HepG2 (cell line): ENCODE results near the gene CASS4. TPM values are rescaled to one million over a fixed set of nuclear protein-coding genes. Genes with fewer than 3 reads are reported as not detected.

ENCODE experiments used
- ATAC-seq: fragments of 200-7000 bp; cut with Tn5 transposase; 3 replicates; pipeline ENCODE4 v1.9.1; 2020; ENCODE audit warnings: mild to moderate bottlenecking, moderate library complexity
- BruUV-seq: library from RNA; stranded (reverse); fragments of 400-500 nt; replicated peaks from 2 replicates; lab custom pipeline; 2021; lab: Mats Ljungman, UMichigan
- CTCF ChIA-PET: fragments of 300-600 bp; formaldehyde crosslinking; extraction: SDS; loops from one replicate; lab custom pipeline; 2021; ENCODE audit warnings: low total read pairs, inconsistent platforms, low intra/inter-chr PET ratio; lab: Yijun Ruan, JAX
- POLR2A ChIA-PET: fragments of 350-600 bp; sonication (Branson Sonifier 250); formaldehyde crosslinking; loops from one replicate; lab custom pipeline; 2020; ENCODE audit warnings: antibody characterized with exemption, inconsistent platforms; lab: Yijun Ruan, JAX
- DNase-seq: peaks from one replicate; pipeline ENCODE4 v3.0.0-alpha.2; 2015; ENCODE audit warnings: low spot score
- FAIRE-seq: peaks from 3 replicates; lab custom pipeline; 2011; peaks lifted over from hg19 to GRCh38; lab: Jason Lieb, UNC
- H2AFZ ChIP-seq: one replicate; pipeline ENCODE4 v1.6.1; 2011; ENCODE audit warnings: low read length, inconsistent platforms
- H3K27ac ChIP-seq: fragments of 300-600 bp; 3 replicates; pipeline ENCODE4 v1.8.0; 2011; ENCODE audit warnings: mixed run types, mild to moderate bottlenecking, mixed read lengths, low read length, inconsistent platforms; ENCODE audit not compliant: insufficient read depth; ENCODE audit errors: extremely low read length
- H3K27me3 ChIP-seq, 2 experiments: fragments of 200-600 bp in 1 of 2; 2 replicates in 1 of 2; 3 replicates in 1 of 2; pipeline versions ENCODE4 v1.6.0 to v1.8.0; 2011; ENCODE audit warnings: low read length in 2 of 2, mild to moderate bottlenecking in 2 of 2, moderate library complexity in 2 of 2, inconsistent platforms in 1 of 2; ENCODE audit not compliant: insufficient read depth in 2 of 2, control insufficient read depth in 1 of 2
- H3K36me3 ChIP-seq, 2 experiments: fragments of 200-600 bp in 1 of 2; replicated peaks in 1 of 2; 2 replicates in 1 of 2; 3 replicates in 1 of 2; pipeline versions ENCODE4 v1.5.1 to v1.8.0; 2011; ENCODE audit warnings: low read length in 2 of 2, inconsistent platforms in 1 of 2; ENCODE audit not compliant: insufficient read depth in 2 of 2, control insufficient read depth in 1 of 2
- H3K4me1 ChIP-seq: 2 replicates; pipeline ENCODE4 v1.5.1; 2012; ENCODE audit warnings: low read length, inconsistent platforms; ENCODE audit not compliant: insufficient read depth
- H3K4me2 ChIP-seq: 2 replicates; pipeline ENCODE4 v1.6.0; 2011; ENCODE audit warnings: low read depth, low read length, inconsistent platforms
- H3K4me3 ChIP-seq, 3 experiments: fragments of 200-600 bp in 1 of 3; sonication (generic), shearing (Covaris generic) in 1 of 3; replicated peaks in 1 of 3; 2 replicates each; pipeline ENCODE4 v1.5.1; 2011 to 2016; ENCODE audit warnings: low read length in 3 of 3, inconsistent platforms in 2 of 3, low read depth in 2 of 3, mild to moderate bottlenecking in 2 of 3, control low read depth in 1 of 3, mixed read lengths in 1 of 3; ENCODE audit not compliant: insufficient read depth in 1 of 3
- H3K79me2 ChIP-seq: one replicate; pipeline ENCODE4 v1.6.1; 2011; ENCODE audit warnings: low read length, inconsistent platforms; ENCODE audit not compliant: insufficient read depth
- H3K9ac ChIP-seq: 2 replicates; pipeline ENCODE4 v1.6.0; 2011; ENCODE audit warnings: mild to moderate bottlenecking, low read depth, low read length, inconsistent platforms; ENCODE audit not compliant: insufficient read depth
- H3K9me3 ChIP-seq: 2 replicates; pipeline ENCODE4 v1.5.1; 2012; ENCODE audit warnings: mild to moderate bottlenecking, low read length
- H4K20me1 ChIP-seq: 2 replicates; pipeline ENCODE4 v1.6.0; 2011; ENCODE audit warnings: inconsistent platforms, mild to moderate bottlenecking, low read length, moderate library complexity; ENCODE audit not compliant: insufficient read depth
- ARID2 ChIP-seq: sonication (generic); formaldehyde crosslinking; IDR thresholded peaks from 2 replicates; pipeline ENCODE4 v1.8.1; 2022; ENCODE audit warnings: mild to moderate bottlenecking, missing genetic modification reagents, borderline replicate concordance
- CC2D1A ChIP-seq: sonication (generic); formaldehyde crosslinking; IDR thresholded peaks from 2 replicates; pipeline ENCODE4 v1.8.1; 2023; ENCODE audit warnings: mild to moderate bottlenecking, missing genetic modification reagents
- KDM5A ChIP-seq: fragments of 200-600 bp; sonication (generic); IDR thresholded peaks from 2 replicates; pipeline ENCODE4 v1.7.0; 2018; ENCODE audit warnings: antibody characterized with exemption, mild to moderate bottlenecking, low read length, borderline replicate concordance
- ZBTB21 ChIP-seq: sonication (generic); formaldehyde crosslinking; IDR thresholded peaks from 2 replicates; pipeline ENCODE4 v1.4.0; 2020; ENCODE audit warnings: missing genetic modification reagents
- ZNF652 ChIP-seq: IDR thresholded peaks from 2 replicates; pipeline ENCODE4 v1.6.1; 2016; ENCODE audit warnings: low read depth, borderline replicate concordance
- WGBS: methylation state at CpG from one replicate; pipeline ENCODE4 v1.1.6; 2017; ENCODE audit warnings: low lambda C conversion rate; 5-methylcytosine and 5-hydroxymethylcytosine counted together
- in situ Hi-C: cut with HindIII; loops from 2 replicates; pipeline ENCODE4 v1.10.0; 2017; ENCODE audit warnings: low pct_unique_long_range_greater_than_20kb; ENCODE audit not compliant: extremely low pct_ligation_motif_present
- intact Hi-C: fragments of 100-400 bp; cut with micrococcal nuclease; formaldehyde crosslinking; loops from one replicate; pipeline ENCODE4 v1.10.0; 2022; ENCODE audit not compliant: unreplicated experiment
- polyA plus RNA-seq, 8 experiments: library from polyadenylated mRNA; depleted of rRNA in 3 of 8; stranded (reverse) in 7 of 8; unstranded in 1 of 8; fragments of >200 nt; fragmentation: Illumina TruSeq in 4 of 8; extraction: Trizol in 4 of 8; gene quantifications; 2 replicates each; pipeline versions ENCODE4 v1.2.1 to v1.2.3, GENCODE V29; 2011 to 2016; ENCODE audit warnings: low read depth in 4 of 8, missing spikeins in 1 of 8, mixed read lengths in 1 of 8; ENCODE audit not compliant: insufficient read depth in 1 of 8
- total RNA-seq, 5 experiments: library from RNA; depleted of rRNA; stranded (reverse); fragments of >200 nt; fragmentation: Illumina TruSeq; extraction: Trizol; gene quantifications; 2 replicates each; pipeline ENCODE4 v1.2.3, GENCODE V29; 2016; ENCODE audit warnings: low read depth in 1 of 5
- TF ChIP-seq, protein P1 (sequence below): sonication (generic); formaldehyde crosslinking; IDR thresholded peaks from 2 replicates; pipeline ENCODE4 v1.8.1; 2023; ENCODE audit warnings: mild to moderate bottlenecking, missing genetic modification reagents
- TF ChIP-seq, protein P2 (sequence below): sonication (generic); formaldehyde crosslinking; IDR thresholded peaks from 2 replicates; pipeline ENCODE4 v1.4.0; 2020; ENCODE audit warnings: mild to moderate bottlenecking, missing genetic modification reagents
- TF ChIP-seq, protein P3 (sequence below): sonication (generic); formaldehyde crosslinking; IDR thresholded peaks from 2 replicates; pipeline ENCODE4 v1.4.0; 2020; ENCODE audit warnings: low read depth, mild to moderate bottlenecking, missing genetic modification reagents

Gene CASS4
- total and polyA plus RNA-seq, 2 of the 13 experiments (the other 11 are each of a cell fraction or from before 2014, with no cell fraction given), result 0.17 to 0.49 TPM

DNA sequence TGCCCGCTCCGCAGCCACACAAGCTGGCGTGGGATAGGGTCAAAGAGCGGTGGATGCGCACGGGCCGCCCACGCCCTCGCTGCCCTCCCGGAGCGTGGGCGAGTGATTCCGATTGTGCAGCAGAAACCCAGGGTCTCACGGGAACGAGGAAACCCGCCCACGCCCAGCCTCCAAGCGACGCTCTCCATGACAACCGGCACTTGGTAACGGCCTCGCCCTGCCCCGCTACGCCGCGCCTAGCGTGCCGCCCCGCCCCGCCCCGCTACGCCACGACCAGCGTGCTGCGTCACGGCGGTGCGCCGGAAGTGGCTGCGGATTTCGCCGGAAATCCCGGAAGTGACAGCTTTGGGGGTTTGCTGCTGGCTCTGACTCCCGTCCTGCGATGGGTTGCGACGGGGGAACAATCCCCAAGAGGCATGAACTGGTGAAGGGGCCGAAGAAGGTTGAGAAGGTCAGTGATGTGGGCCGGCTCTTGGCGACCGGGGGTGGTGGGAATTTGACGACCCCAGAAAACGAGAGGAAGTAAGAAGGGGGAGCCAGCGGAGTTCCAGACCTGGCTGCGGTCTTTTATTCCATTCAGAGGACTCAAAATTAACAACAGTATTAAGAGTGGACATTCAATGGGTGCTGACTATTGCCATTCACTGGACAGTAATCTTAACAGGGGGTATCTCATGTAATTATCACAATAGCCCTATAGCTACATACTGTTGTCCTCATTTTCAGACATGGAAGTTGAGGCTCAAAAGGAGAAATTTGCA, 56.4 kb downstream of the CASS4 start, which contains the start of gene RTF2 (continued):
- TF ChIP-seq, protein P1, sequence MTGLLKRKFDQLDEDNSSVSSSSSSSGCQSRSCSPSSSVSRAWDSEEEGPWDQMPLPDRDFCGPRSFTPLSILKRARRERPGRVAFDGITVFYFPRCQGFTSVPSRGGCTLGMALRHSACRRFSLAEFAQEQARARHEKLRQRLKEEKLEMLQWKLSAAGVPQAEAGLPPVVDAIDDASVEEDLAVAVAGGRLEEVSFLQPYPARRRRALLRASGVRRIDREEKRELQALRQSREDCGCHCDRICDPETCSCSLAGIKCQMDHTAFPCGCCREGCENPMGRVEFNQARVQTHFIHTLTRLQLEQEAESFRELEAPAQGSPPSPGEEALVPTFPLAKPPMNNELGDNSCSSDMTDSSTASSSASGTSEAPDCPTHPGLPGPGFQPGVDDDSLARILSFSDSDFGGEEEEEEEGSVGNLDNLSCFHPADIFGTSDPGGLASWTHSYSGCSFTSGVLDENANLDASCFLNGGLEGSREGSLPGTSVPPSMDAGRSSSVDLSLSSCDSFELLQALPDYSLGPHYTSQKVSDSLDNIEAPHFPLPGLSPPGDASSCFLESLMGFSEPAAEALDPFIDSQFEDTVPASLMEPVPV, result 0 out of 2 replicates have a peak, but pooled peaks have one; percentile 61
- TF ChIP-seq, protein P2, sequence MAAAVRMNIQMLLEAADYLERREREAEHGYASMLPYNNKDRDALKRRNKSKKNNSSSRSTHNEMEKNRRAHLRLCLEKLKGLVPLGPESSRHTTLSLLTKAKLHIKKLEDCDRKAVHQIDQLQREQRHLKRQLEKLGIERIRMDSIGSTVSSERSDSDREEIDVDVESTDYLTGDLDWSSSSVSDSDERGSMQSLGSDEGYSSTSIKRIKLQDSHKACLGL (CRISPR knock-in tag), result peak; percentile 94; the same call in 1 of the 2 replicates
- TF ChIP-seq, protein P3, sequence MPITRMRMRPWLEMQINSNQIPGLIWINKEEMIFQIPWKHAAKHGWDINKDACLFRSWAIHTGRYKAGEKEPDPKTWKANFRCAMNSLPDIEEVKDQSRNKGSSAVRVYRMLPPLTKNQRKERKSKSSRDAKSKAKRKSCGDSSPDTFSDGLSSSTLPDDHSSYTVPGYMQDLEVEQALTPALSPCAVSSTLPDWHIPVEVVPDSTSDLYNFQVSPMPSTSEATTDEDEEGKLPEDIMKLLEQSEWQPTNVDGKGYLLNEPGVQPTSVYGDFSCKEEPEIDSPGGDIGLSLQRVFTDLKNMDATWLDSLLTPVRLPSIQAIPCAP, result 0 out of 2 replicates have a peak, but pooled peaks have one; percentile 27
- peak; percentile 96 for TF ChIP-seq ZBTB21 (CRISPR knock-in tag)
- TF ChIP-seq, all 625 proteins: peak for 392

DNA sequence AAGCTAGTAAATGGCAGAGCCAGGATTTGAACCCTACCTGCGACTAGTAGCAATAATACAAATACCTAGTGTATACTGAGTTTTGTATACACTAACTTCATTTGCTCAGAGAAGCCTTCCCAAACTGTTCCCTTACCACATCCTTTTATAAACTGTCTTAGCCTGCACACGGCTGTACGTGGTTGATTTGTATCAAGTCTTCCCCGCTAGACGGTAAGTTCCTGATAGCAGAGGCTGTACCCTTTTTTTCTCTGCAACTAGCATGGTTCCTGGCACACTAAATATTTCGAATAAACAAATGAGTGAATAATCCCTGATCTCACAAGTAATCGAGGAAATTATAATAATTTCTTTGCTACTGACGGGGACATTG, 57.0 kb downstream of the CASS4 start:
- Histone ChIP-seq H3K27ac (peak overlapping the region; percentile 53), H3K9ac (peak overlapping the region; percentile 85), H3K9me3 (no peaks in the 10 kb centered on the region), H4K20me1 (no peaks in the 10 kb centered on the region), H3K4me3 (peak overlapping the region; percentile 90 to 97 (median 96)), H2AFZ (peak overlapping the region; percentile 46), H3K36me3 (peaks cover 7 to 18% of the 10 kb centered on the region in 2 experiments; a peak in 4 of 5 replicates), H3K27me3 (no peaks in the 10 kb centered on the region; a peak in 2 of 5 replicates), H3K4me1 (peaks cover 29% of the 10 kb centered on the region), H3K4me2 (peak overlapping the region; percentile 97), H3K79me2 (peaks cover 22% of the 10 kb centered on the region)
- intact Hi-C loops, result loop anchor here (2.0 kb wide), 1 partner anchor 76 kb away; the partner anchor contains the start of genes AURKA and CSTF1
- TF ChIP-seq ZNF652 (CRISPR knock-in tag), result no peak
- peak; percentile 7; the same call in 1 of the 2 replicates for TF ChIP-seq KDM5A
- 0 out of 2 replicates have a peak, but pooled peaks have one; percentile 6 for TF ChIP-seq CC2D1A (CRISPR knock-in tag)
- 0 out of 2 replicates have a peak, but pooled peaks have one; percentile 10 for TF ChIP-seq ARID2 (CRISPR knock-in tag)
- DNase-seq, result no peak
- POLR2A ChIA-PET, result interaction anchor here (1.7 kb wide), 2 partner anchors 57 to 77 kb away, joined by 9 to 11 read pairs; partner anchors contain the start of genes AURKA, CASS4 and CSTF1
- no peak for FAIRE-seq
- TSS peak; percentile 80 for BruUV-seq
- CTCF ChIA-PET, result no interaction called here
- WGBS, result 8% methylated on average over 8 of the region's 8 CpGs
- in situ Hi-C loops, result no loop called here
- ATAC-seq, result no peak
